ENCODE data around the gene ERCC6.

The ERCC6 gene

GRCh38 chr10:49541762-49542161 lies 2.8 kb upstream of the ERCC6 start:
- Histone ChIP-seq H3K4me1 (ENCODE audit: control insufficient read depth, insufficient read depth, low read length) (peaks cover 16% of the 10 kb centered on the region), H3K36me3 (ENCODE audit: control insufficient read depth, insufficient read depth, low read length) (no peaks in the 10 kb centered on the region), H3K9me3 (ENCODE audit: control insufficient read depth, low read length) (no peaks in the 10 kb centered on the region), H3K4me3 (ENCODE audit: low read length) (no peak overlapping the region), H3K27me3 (ENCODE audit: control insufficient read depth, insufficient read depth, low read length) (no peaks in the 10 kb centered on the region), H3K9ac (ENCODE audit: low read length) (no peak overlapping the region)

GRCh38 chr10:49540056-49540797 lies 1.3 kb upstream of the ERCC6 start:
- Histone ChIP-seq H3K9me3 (ENCODE audit: control insufficient read depth, low read length) (no peaks in the 10 kb centered on the region), H3K36me3 (ENCODE audit: control insufficient read depth, insufficient read depth, low read length) (peaks cover 3% of the 10 kb centered on the region), H3K4me3 (ENCODE audit: low read length) (no peak overlapping the region), H3K4me1 (ENCODE audit: control insufficient read depth, insufficient read depth, low read length) (peaks cover 16% of the 10 kb centered on the region), H3K9ac (ENCODE audit: low read length) (no peak overlapping the region), H3K27me3 (ENCODE audit: control insufficient read depth, insufficient read depth, low read length) (no peaks in the 10 kb centered on the region)

GRCh38 chr10:49539320-49539885 lies 482 bp upstream of the ERCC6 start:
- peak overlapping the region; percentile 58 for H3K4me3 ChIP-seq (ENCODE audit: low read length)
- peak overlapping the region; percentile 82 for H3K9ac ChIP-seq (ENCODE audit: low read length)
- no peaks in the 10 kb centered on the region for H3K27me3 ChIP-seq (ENCODE audit: control insufficient read depth, insufficient read depth, low read length)
- peaks cover 16% of the 10 kb centered on the region for H3K4me1 ChIP-seq (ENCODE audit: control insufficient read depth, insufficient read depth, low read length)
- no peaks in the 10 kb centered on the region for H3K9me3 ChIP-seq (ENCODE audit: control insufficient read depth, low read length)
- H3K36me3 ChIP-seq (ENCODE audit: control insufficient read depth, insufficient read depth, low read length), result peaks cover 3% of the 10 kb centered on the region

GRCh38 chr10:49534670-49535381 lies 4.1 kb downstream of the ERCC6 start:
- peaks cover 15% of the 10 kb centered on the region for H3K4me1 ChIP-seq (ENCODE audit: control insufficient read depth, insufficient read depth, low read length)
- no peaks in the 10 kb centered on the region for H3K27me3 ChIP-seq (ENCODE audit: control insufficient read depth, insufficient read depth, low read length)
- H3K36me3 ChIP-seq (ENCODE audit: control insufficient read depth, insufficient read depth, low read length), result peaks cover 3% of the 10 kb centered on the region
- no peaks in the 10 kb centered on the region for H3K9me3 ChIP-seq (ENCODE audit: control insufficient read depth, low read length)
- H3K4me3 ChIP-seq (ENCODE audit: low read length), result no peak overlapping the region
- H3K9ac ChIP-seq (ENCODE audit: low read length), result no peak overlapping the region

GRCh38 chr10:49532461-49532860 lies 6.5 kb downstream of the ERCC6 start:
- no peak overlapping the region for H3K9ac ChIP-seq (ENCODE audit: low read length)
- no peaks in the 10 kb centered on the region for H3K27me3 ChIP-seq (ENCODE audit: control insufficient read depth, insufficient read depth, low read length)
- H3K9me3 ChIP-seq (ENCODE audit: control insufficient read depth, low read length), result no peaks in the 10 kb centered on the region
- peaks cover under 1% of the 10 kb centered on the region for H3K4me1 ChIP-seq (ENCODE audit: control insufficient read depth, insufficient read depth, low read length)
- peaks cover 3% of the 10 kb centered on the region for H3K36me3 ChIP-seq (ENCODE audit: control insufficient read depth, insufficient read depth, low read length)
- no peak overlapping the region for H3K4me3 ChIP-seq (ENCODE audit: low read length)

- no peaks in the 10 kb centered on the region for H3K27me3 ChIP-seq (ENCODE audit: control insufficient read depth, insufficient read depth, low read length)
- H3K36me3 ChIP-seq (ENCODE audit: control insufficient read depth, insufficient read depth, low read length), result no peaks in the 10 kb centered on the region
- H3K4me3 ChIP-seq (ENCODE audit: low read length), result no peak overlapping the region
- H3K9me3 ChIP-seq (ENCODE audit: control insufficient read depth, low read length), result no peaks in the 10 kb centered on the region
- no peak overlapping the region for H3K9ac ChIP-seq (ENCODE audit: low read length)
- no peaks in the 10 kb centered on the region for H3K4me1 ChIP-seq (ENCODE audit: control insufficient read depth, insufficient read depth, low read length)
These were observed 9.9 kb downstream of the ERCC6 start for GRCh38 chr10:49528977-49529506.

GRCh38 chr10:49527850-49528249 lies 11.1 kb downstream of the ERCC6 start:
- Histone ChIP-seq H3K4me3 (ENCODE audit: low read length) (no peak overlapping the region), H3K4me1 (ENCODE audit: control insufficient read depth, insufficient read depth, low read length) (no peaks in the 10 kb centered on the region), H3K36me3 (ENCODE audit: control insufficient read depth, insufficient read depth, low read length) (no peaks in the 10 kb centered on the region), H3K27me3 (ENCODE audit: control insufficient read depth, insufficient read depth, low read length) (no peaks in the 10 kb centered on the region), H3K9me3 (ENCODE audit: control insufficient read depth, low read length) (no peaks in the 10 kb centered on the region), H3K9ac (ENCODE audit: low read length) (no peak overlapping the region)

- Histone ChIP-seq H3K36me3 (ENCODE audit: control insufficient read depth, insufficient read depth, low read length) (no peaks in the 10 kb centered on the region), H3K9me3 (ENCODE audit: control insufficient read depth, low read length) (no peaks in the 10 kb centered on the region), H3K27me3 (ENCODE audit: control insufficient read depth, insufficient read depth, low read length) (no peaks in the 10 kb centered on the region), H3K4me1 (ENCODE audit: control insufficient read depth, insufficient read depth, low read length) (no peaks in the 10 kb centered on the region), H3K4me3 (ENCODE audit: low read length) (no peak overlapping the region), H3K9ac (ENCODE audit: low read length) (no peak overlapping the region)
These were observed 11.9 kb downstream of the ERCC6 start for GRCh38 chr10:49527061-49527460.

- Histone ChIP-seq H3K36me3 (ENCODE audit: control insufficient read depth, insufficient read depth, low read length) (no peaks in the 10 kb centered on the region), H3K9ac (ENCODE audit: low read length) (no peak overlapping the region), H3K27me3 (ENCODE audit: control insufficient read depth, insufficient read depth, low read length) (no peaks in the 10 kb centered on the region), H3K4me3 (ENCODE audit: low read length) (no peak overlapping the region), H3K4me1 (ENCODE audit: control insufficient read depth, insufficient read depth, low read length) (no peaks in the 10 kb centered on the region), H3K9me3 (ENCODE audit: control insufficient read depth, low read length) (no peaks in the 10 kb centered on the region)
These were observed 12.3 kb downstream of the ERCC6 start for GRCh38 chr10:49526619-49527018.

- Histone ChIP-seq H3K9me3 (ENCODE audit: control insufficient read depth, low read length) (no peaks in the 10 kb centered on the region), H3K27me3 (ENCODE audit: control insufficient read depth, insufficient read depth, low read length) (no peaks in the 10 kb centered on the region), H3K36me3 (ENCODE audit: control insufficient read depth, insufficient read depth, low read length) (no peaks in the 10 kb centered on the region), H3K9ac (ENCODE audit: low read length) (no peak overlapping the region), H3K4me3 (ENCODE audit: low read length) (no peak overlapping the region), H3K4me1 (ENCODE audit: control insufficient read depth, insufficient read depth, low read length) (no peaks in the 10 kb centered on the region)
These were observed 14.4 kb downstream of the ERCC6 start for GRCh38 chr10:49524496-49524895.

- H3K36me3 ChIP-seq (ENCODE audit: control insufficient read depth, insufficient read depth, low read length), result no peaks in the 10 kb centered on the region
These were observed 15.6 kb downstream of the ERCC6 start for GRCh38 chr10:49523301-49523700.

GRCh38 chr10:49521062-49521461 lies 17.9 kb downstream of the ERCC6 start:
- H3K36me3 ChIP-seq (ENCODE audit: control insufficient read depth, insufficient read depth, low read length), result no peaks in the 10 kb centered on the region
- no peaks in the 10 kb centered on the region for H3K27me3 ChIP-seq (ENCODE audit: control insufficient read depth, insufficient read depth, low read length)
- H3K4me3 ChIP-seq (ENCODE audit: low read length), result no peak overlapping the region
- no peaks in the 10 kb centered on the region for H3K9me3 ChIP-seq (ENCODE audit: control insufficient read depth, low read length)
- H3K9ac ChIP-seq (ENCODE audit: low read length), result no peak overlapping the region
- no peaks in the 10 kb centered on the region for H3K4me1 ChIP-seq (ENCODE audit: control insufficient read depth, insufficient read depth, low read length)

More at GRCh38 chr10:49523301-49523700, 15.6 kb downstream of the ERCC6 start:
- Histone ChIP-seq H3K9me3 (ENCODE audit: control insufficient read depth, low read length) (no peaks in the 10 kb centered on the region), H3K4me3 (ENCODE audit: low read length) (no peak overlapping the region), H3K4me1 (ENCODE audit: control insufficient read depth, insufficient read depth, low read length) (no peaks in the 10 kb centered on the region), H3K27me3 (ENCODE audit: control insufficient read depth, insufficient read depth, low read length) (no peaks in the 10 kb centered on the region), H3K9ac (ENCODE audit: low read length) (no peak overlapping the region)
